ENCODE measurements around the gene ZNHIT6.
A peak's percentile ranks its signal among the peaks of the same experiment; 100 is the strongest.
"Not testable (repeated sequence)": the region's sequence is repeated elsewhere in the genome, so short reads cannot be mapped to it uniquely, and the experiment has no call there.

The ZNHIT6 gene

GRCh38 chr1:85718678-85719340 is 10.6 kb upstream of the ZNHIT6 start:
- Histone ChIP-seq H3K9ac (ENCODE audit: low read length) (no peak overlapping the region), H3K4me2 (ENCODE audit: low read length) (no peak overlapping the region), H3K9me3 (ENCODE audit: low read length) (peaks cover 3% of the 10 kb centered on the region; the same call in 1 of the 2 replicates), H3F3A (ENCODE audit: insufficient read depth, low read length) (no peaks in the 10 kb centered on the region), H2AFZ (ENCODE audit: low read length) (no peak overlapping the region), H3K9me2 (ENCODE audit: low read depth, low read length) (no peaks in the 10 kb centered on the region), H3K27me3 (ENCODE audit: insufficient read depth, low read length) (no peaks in the 10 kb centered on the region), H3K27ac (ENCODE audit: low read depth, low read length, poor library complexity, severe bottlenecking) (no peak overlapping the region), H3K4me3 (ENCODE audit: low read depth, low read length, poor library complexity, severe bottlenecking) (no peak overlapping the region), H4K20me1 (ENCODE audit: insufficient read depth, low read length) (no peaks in the 10 kb centered on the region), H3K36me3 (ENCODE audit: insufficient read depth, low read length) (no peaks in the 10 kb centered on the region; the same call in 1 of the 2 replicates), H3K4me1 (ENCODE audit: insufficient read depth, low read length, severe bottlenecking) (no peaks in the 10 kb centered on the region), H3K79me2 (ENCODE audit: insufficient read depth, low read length) (no peaks in the 10 kb centered on the region)
- TF ChIP-seq EZH2 (IDR thresholded peaks at IDR 0.05; ENCODE audit: borderline replicate concordance, low read length) (no peak), CTCF (IDR thresholded peaks at IDR 0.05; ENCODE audit: low read length) (no peak)

GRCh38 chr1:85714418-85715114 is 6.3 kb upstream of the ZNHIT6 start:
- H4K20me1 ChIP-seq (ENCODE audit: insufficient read depth, low read length); H3K27ac ChIP-seq (ENCODE audit: low read depth, low read length, poor library complexity, severe bottlenecking); H3K9me3 ChIP-seq (ENCODE audit: low read length); H3K27me3 ChIP-seq (ENCODE audit: insufficient read depth, low read length); H3K9ac ChIP-seq (ENCODE audit: low read length); H3K9me2 ChIP-seq (ENCODE audit: low read depth, low read length); H3K36me3 ChIP-seq (ENCODE audit: insufficient read depth, low read length); H3K4me3 ChIP-seq (ENCODE audit: low read depth, low read length, poor library complexity, severe bottlenecking); H3F3A ChIP-seq (ENCODE audit: insufficient read depth, low read length); H3K4me2 ChIP-seq (ENCODE audit: low read length); H2AFZ ChIP-seq (ENCODE audit: low read length); H3K79me2 ChIP-seq (ENCODE audit: insufficient read depth, low read length); H3K4me1 ChIP-seq (ENCODE audit: insufficient read depth, low read length, severe bottlenecking): not testable (repeated sequence)

DNA sequence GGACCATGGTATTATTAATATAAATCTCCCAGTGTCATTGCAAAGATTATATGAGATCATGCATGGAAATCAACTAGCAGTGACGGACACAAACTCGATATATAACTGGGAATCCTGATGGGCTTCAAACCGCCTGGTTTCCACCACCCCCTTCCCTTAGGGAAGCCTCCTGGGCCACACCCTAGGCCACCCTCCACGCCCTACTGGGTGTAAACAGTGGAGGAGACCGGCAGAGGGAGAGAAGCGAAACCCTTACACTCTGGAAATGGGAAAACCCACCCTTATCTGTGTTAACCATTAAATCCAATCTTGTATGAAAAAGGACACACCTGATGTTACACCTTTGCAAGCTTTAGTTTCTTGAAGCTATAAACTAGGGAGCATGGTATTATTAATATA is 595 bp upstream of the ZNHIT6 start:
- H3K9ac ChIP-seq (ENCODE audit: low read length), result peak overlapping the region; percentile 76
- no peaks in the 10 kb centered on the region for H3K9me3 ChIP-seq (ENCODE audit: low read length)
- TF ChIP-seq EZH2 (IDR thresholded peaks at IDR 0.05; ENCODE audit: borderline replicate concordance, low read length) (no peak), CTCF (IDR thresholded peaks at IDR 0.05; ENCODE audit: low read length) (no peak)
- H3F3A ChIP-seq (ENCODE audit: insufficient read depth, low read length), result no peaks in the 10 kb centered on the region
- peak overlapping the region; percentile 90 for H3K4me2 ChIP-seq (ENCODE audit: low read length)
- H3K27me3 ChIP-seq (ENCODE audit: insufficient read depth, low read length), result no peaks in the 10 kb centered on the region
- H3K9me2 ChIP-seq (ENCODE audit: low read depth, low read length), result no peaks in the 10 kb centered on the region
- H2AFZ ChIP-seq (ENCODE audit: low read length), result peak overlapping the region; percentile 72
- H3K79me2 ChIP-seq (ENCODE audit: insufficient read depth, low read length), result peaks cover 23% of the 10 kb centered on the region
- H3K27ac ChIP-seq (ENCODE audit: low read depth, low read length, poor library complexity, severe bottlenecking), result peak overlapping the region; percentile 53
- no peaks in the 10 kb centered on the region for H4K20me1 ChIP-seq (ENCODE audit: insufficient read depth, low read length)
- H3K4me1 ChIP-seq (ENCODE audit: insufficient read depth, low read length, severe bottlenecking), result peaks cover 22% of the 10 kb centered on the region
- H3K4me3 ChIP-seq (ENCODE audit: low read depth, low read length, poor library complexity, severe bottlenecking), result peak overlapping the region; percentile 83
- peaks cover 24% of the 10 kb centered on the region for H3K36me3 ChIP-seq (ENCODE audit: insufficient read depth, low read length)

Measured in OCI-LY1 (cell line).